ENCODE measurements around the gene KNTC1. TPM values are rescaled to one million over a fixed set of nuclear protein-coding genes. Genes with fewer than 3 reads are reported as not detected.

The KNTC1 gene
- total and polyA plus RNA-seq, 2 of the 8 experiments (the other 6 are each of a cell fraction or from before 2014, with no cell fraction given), result 52.7 to 80.2 TPM

- Histone ChIP-seq H3K36me3 (ENCODE audit: control insufficient read depth in 2 of 4, insufficient read depth in 4 of 4, low read length in 3 of 4) (peaks cover 52 to 99% (median 86%) of the 10 kb centered on the region in 4 experiments), H3K4ac (replicated peaks; ENCODE audit: insufficient read length, low read depth, low read length) (no peak overlapping the region), H3K23me2 (ENCODE audit: low read depth, low read length) (no peaks in the 10 kb centered on the region), H3K27ac (ENCODE audit: low read depth, low read length) (no peak overlapping the region), H2AFZ (ENCODE audit: low read length) (no peak overlapping the region), H3K4me2 (ENCODE audit: insufficient read depth in 1 of 2, low read depth in 2 of 2, low read length in 2 of 2) (no peak overlapping the region), H2BK120ac (replicated peaks; ENCODE audit: low read depth, low read length) (no peak overlapping the region), H3K79me2 (ENCODE audit: control insufficient read depth in 1 of 2, insufficient read depth in 2 of 2, low read length in 2 of 2) (peaks cover 0 to 59% of the 10 kb centered on the region in 2 experiments; a peak in 2 of 4 replicates), H3K9ac (replicated peaks in 1 of 4; ENCODE audit: extremely low read depth in 1 of 4, low read depth in 3 of 4, low read length in 3 of 4) (no peak overlapping the region), H3K23ac (ENCODE audit: insufficient read length) (no peak overlapping the region), H2BK12ac (ENCODE audit: low read depth, low read length) (no peak overlapping the region), H3K27me3 (replicated peaks in 1 of 4; ENCODE audit: control insufficient read depth in 3 of 4, extremely low read depth in 1 of 4, insufficient read depth in 3 of 4, low read length in 3 of 4) (no peaks in the 10 kb centered on the region), H3K4me3 (ENCODE audit: extremely low read depth in 1 of 4, insufficient read depth in 2 of 4, low read depth in 3 of 4, low read length in 4 of 4) (no peak overlapping the region), H3K14ac (ENCODE audit: insufficient read length) (no peak overlapping the region), H2AK5ac (ENCODE audit: low read depth, low read length) (no peak overlapping the region), H3K4me1 (replicated peaks in 1 of 4; ENCODE audit: control insufficient read depth in 3 of 4, insufficient read depth in 4 of 4, low read length in 3 of 4) (no peaks in the 10 kb centered on the region), H4K91ac (replicated peaks; ENCODE audit: insufficient read length, low read length) (no peak overlapping the region), H2BK15ac (ENCODE audit: low read length) (no peak overlapping the region), H3K9me3 (ENCODE audit: insufficient read depth in 2 of 2, low read depth in 1 of 2, low read length in 1 of 2) (no peaks in the 10 kb centered on the region), H4K20me1 (replicated peaks in 1 of 2; ENCODE audit: control insufficient read depth in 1 of 2, insufficient read depth in 2 of 2, low read length in 2 of 2) (peaks cover 4 to 6% of the 10 kb centered on the region in 2 experiments), H3K56ac (replicated peaks; ENCODE audit: insufficient read length, low read depth, low read length) (no peak overlapping the region), H4K5ac (ENCODE audit: insufficient read length, low read depth, low read length) (no peak overlapping the region), H2BK5ac (ENCODE audit: low read depth, low read length) (no peak overlapping the region), H2BK20ac (ENCODE audit: low read length) (no peak overlapping the region), H3K79me1 (ENCODE audit: low read depth, low read length) (no peaks in the 10 kb centered on the region), H3K18ac (ENCODE audit: extremely low read depth, low read length) (no peak overlapping the region), H4K8ac (ENCODE audit: extremely low read depth, insufficient read depth, low read length) (no peak overlapping the region)
- FAIRE-seq (no peak), DNase-seq (ENCODE audit: low read depth in 1 of 2, low spot score in 2 of 2) (no peak)
- POLR2A ChIA-PET (ENCODE audit: partially characterized antibody), result interaction anchor here (1.4 to 49.0 kb wide), 3 partner anchors 9 to 67 kb away, joined by 4 to 1221 read pairs (median 1221); partner anchors contain the start of genes KNTC1, RSRC2 and ZCCHC8
- CTCF ChIA-PET (ENCODE audit: partially characterized antibody), result no interaction called here
- 98% methylated on average over 2 of the region's 2 CpGs; no CpG with 5 or more reads in 1 of the 2 experiments for WGBS, 2 experiments (ENCODE audit: extremely low coverage in 1 of 2, insufficient coverage in 1 of 2, insufficient read length in 1 of 2, insufficient replicate concordance in 2 of 2, low coverage in 1 of 2, low lambda C conversion rate in 2 of 2, missing lambda C conversion rate in 1 of 2)
- TF ChIP-seq, protein P1, sequence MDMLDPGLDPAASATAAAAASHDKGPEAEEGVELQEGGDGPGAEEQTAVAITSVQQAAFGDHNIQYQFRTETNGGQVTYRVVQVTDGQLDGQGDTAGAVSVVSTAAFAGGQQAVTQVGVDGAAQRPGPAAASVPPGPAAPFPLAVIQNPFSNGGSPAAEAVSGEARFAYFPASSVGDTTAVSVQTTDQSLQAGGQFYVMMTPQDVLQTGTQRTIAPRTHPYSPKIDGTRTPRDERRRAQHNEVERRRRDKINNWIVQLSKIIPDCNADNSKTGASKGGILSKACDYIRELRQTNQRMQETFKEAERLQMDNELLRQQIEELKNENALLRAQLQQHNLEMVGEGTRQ (IDR thresholded peaks at IDR 0.05; ENCODE audit: low read length), result no peak
- no peak for TF ChIP-seq TAF7 (optimal IDR thresholded peaks at IDR 0.05; ENCODE audit: borderline replicate concordance, low read depth, low read length)
- no peak for TF ChIP-seq POU5F1 (IDR thresholded peaks at IDR 0.05; ENCODE audit: low read depth, low read length)
- no peak for TF ChIP-seq CTCF (IDR thresholded peaks at IDR 0.05; ENCODE audit: control extremely low read depth in 1 of 3, insufficient read depth in 1 of 3, low read depth in 1 of 3, low read length in 3 of 3)
- no peak for TF ChIP-seq CBX5 (IDR thresholded peaks at IDR 0.05; ENCODE audit: low read depth, low read length)
- TF ChIP-seq, protein P2, sequence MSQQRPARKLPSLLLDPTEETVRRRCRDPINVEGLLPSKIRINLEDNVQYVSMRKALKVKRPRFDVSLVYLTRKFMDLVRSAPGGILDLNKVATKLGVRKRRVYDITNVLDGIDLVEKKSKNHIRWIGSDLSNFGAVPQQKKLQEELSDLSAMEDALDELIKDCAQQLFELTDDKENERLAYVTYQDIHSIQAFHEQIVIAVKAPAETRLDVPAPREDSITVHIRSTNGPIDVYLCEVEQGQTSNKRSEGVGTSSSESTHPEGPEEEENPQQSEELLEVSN (IDR thresholded peaks at IDR 0.05), result no peak
- TF ChIP-seq RAD21 (IDR thresholded peaks at IDR 0.05 in 1 of 2, conservative IDR thresholded peaks at IDR 0.05 in 1 of 2; ENCODE audit: low read depth in 2 of 2, low read length in 2 of 2), result no peak
- TF ChIP-seq CBX8 (IDR thresholded peaks at IDR 0.05; ENCODE audit: borderline replicate concordance, low read depth, low read length), result no peak
Measured at GRCh38 chr12:122515275-122515674, 11.8 kb upstream of the KNTC1 start.
